NCI-H2196 (cell line): ENCODE results near the gene OR10H5.

Experiments used
- DNase-seq: peaks from one replicate; lab custom pipeline; 2025; ENCODE audit not compliant: unreplicated experiment; lab: John Stamatoyannopoulos, UW

Gene OR10H5

GRCh38 chr19:15843203-15843893 lies 55.9 kb downstream of the OR10H5 start:
- DNase-seq = peak; percentile 15

GRCh38 chr19:15843894-15844222 lies 56.4 kb downstream of the OR10H5 start:
- peak; percentile 60 for DNase-seq

GRCh38 chr19:15846923-15847322 lies 59.5 kb downstream of the OR10H5 start:
- DNase-seq = peak; percentile 56

- no peak for DNase-seq
These were observed 62.9 kb downstream of the OR10H5 start for GRCh38 chr19:15850385-15850784.
